Spleen (tissue), 11 donors: ENCODE results near the gene SULT1C3. TPM values are rescaled to one million over a fixed set of nuclear protein-coding genes. Genes with fewer than 3 reads are reported as not detected.
"Not testable (repeated sequence)": the region's sequence is repeated elsewhere in the genome, so short reads cannot be mapped to it uniquely, and the experiment has no call there.

Experiments
- DNase-seq: peaks from one replicate; pipeline ENCODE4 v3.0.0-alpha.2; 2020
- H3K27ac ChIP-seq, 8 donors: fragments of 200-600 bp; sonication (generic) in 7 of 8; 1 replicate in 4 of 8; 2 replicates in 4 of 8; pipeline versions ENCODE4 v1.5.0 to v1.8.0; 2016 to 2021; ENCODE audit warnings: inconsistent platforms in 4 of 8, mild to moderate bottlenecking in 4 of 8, moderate library complexity in 1 of 8
- H3K27me3 ChIP-seq, 7 donors: fragments of 200-600 bp; sonication (generic) in 6 of 7; replicated peaks in 1 of 7; 1 replicate in 4 of 7; 2 replicates in 3 of 7; pipeline versions ENCODE4 v1.5.0 to v1.8.0; 2016 to 2021; ENCODE audit warnings: inconsistent platforms in 3 of 7, mild to moderate bottlenecking in 1 of 7
- H3K36me3 ChIP-seq, 6 donors: fragments of 200-600 bp; sonication (generic) in 5 of 6; 1 replicate in 4 of 6; 2 replicates in 2 of 6; pipeline versions ENCODE4 v1.5.0 to v1.8.0; 2016 to 2021; ENCODE audit warnings: inconsistent platforms in 2 of 6
- H3K4me1 ChIP-seq, 6 donors: fragments of 200-600 bp; sonication (generic) in 5 of 6; 1 replicate in 3 of 6; 2 replicates in 3 of 6; pipeline versions ENCODE4 v1.5.0 to v1.8.0; 2016 to 2021; ENCODE audit warnings: inconsistent platforms in 3 of 6
- H3K4me3 ChIP-seq, 8 donors: fragments of 200-600 bp; sonication (generic) in 7 of 8; 1 replicate in 4 of 8; 2 replicates in 4 of 8; pipeline versions ENCODE4 v1.5.0 to v1.8.0; 2016 to 2021; ENCODE audit warnings: inconsistent platforms in 4 of 8, mild to moderate bottlenecking in 4 of 8, moderate library complexity in 2 of 8
- H3K9me3 ChIP-seq, 8 donors: fragments of 200-600 bp; sonication (generic) in 7 of 8; 1 replicate in 4 of 8; 2 replicates in 4 of 8; pipeline versions ENCODE4 v1.5.0 to v1.8.0; 2016 to 2021; ENCODE audit warnings: inconsistent platforms in 4 of 8
- POLR2A ChIP-seq, 3 donors: fragments of 450-650 bp; IDR thresholded peaks; one replicate each; pipeline ENCODE4 v1.5.1; 2017; ENCODE audit warnings: antibody characterized with exemption in 3 of 3, mild to moderate bottlenecking in 1 of 3
- POLR2AphosphoS5 ChIP-seq, 3 donors: sonication (generic); formaldehyde crosslinking; IDR thresholded peaks; one replicate each; pipeline ENCODE4 v1.5.1; 2017; ENCODE audit warnings: antibody characterized with exemption in 3 of 3
- WGBS, 5 donors: extraction: QIAGEN DNeasy Blood & Tissue Kit in 3 of 5; methylation state at CpG; one replicate each; pipeline versions ENCODE4 v1.1.5 to v1.1.7; 2013 to 2018; 5-methylcytosine and 5-hydroxymethylcytosine counted together
- intact Hi-C: fragments of 100-400 bp; cut with DNase I; formaldehyde crosslinking; loops from one replicate; pipeline ENCODE4 v1.15.0; 2023; ENCODE audit warnings: low total_unique reads
- polyA plus RNA-seq, 3 donors: library from polyadenylated mRNA; stranded (reverse); fragments of 200-250 nt; gene quantifications; one replicate each; pipeline ENCODE4 v1.2.1, GENCODE V29; 2013
- total RNA-seq, 7 donors: library from RNA; depleted of rRNA in 3 of 7; stranded (reverse); fragments of >200 nt in 3 of 7; fragmentation: NEBNext Ultra II Directional in 4 of 7; extraction: Animal tissue kit (Norgen Biotek cat#: 25700) in 4 of 7; gene quantifications; one replicate each; pipeline versions ENCODE4 v1.1.0 to v1.2.1, GENCODE V29; 2016 to 2021
- TF ChIP-seq, protein P1 (sequence below), 11 experiments: fragments of 200-600 bp in 7 of 11; fragments of 450-650 bp in 4 of 11; sonication (generic) in 4 of 11; IDR thresholded peaks in 8 of 11; conservative IDR thresholded peaks in 3 of 11; 1 replicate in 7 of 11; 2 replicates in 4 of 11; pipeline versions ENCODE4 v1.4.0 to v1.8.0; 2016 to 2021; ENCODE audit warnings: antibody characterized with exemption in 11 of 11, inconsistent platforms in 4 of 11, mild to moderate bottlenecking in 1 of 11
- donor health status: healthy with polysubstance abuse.
- donor health status: DM: no; HTN: no; CAD: no; lungs with moderate emphysema.
- donor health status: DM: no; HTN: no; CAD: no.
- donor health status: Bipolar disorder and iron deficiency.
- donor health status: healthy.
- donor health status: DM: no; HTN: no; CAD: no.
- donor health status: DM: yes; HTN: yes; CAD: no.

SULT1C3 gene
- total and polyA plus RNA-seq, 10 donors, result not detected

GRCh38 chr2:108278631-108279030 lies 38.9 kb downstream of the SULT1C3 start:
- Histone ChIP-seq H3K4me1 (no peaks in the 10 kb centered on the region), H3K36me3 (no peaks in the 10 kb centered on the region), H3K4me3 (no peak overlapping the region), H3K9me3 (peaks cover 0 to 6% (median 0%) of the 10 kb centered on the region in 8 donors), H3K27me3 (no peaks in the 10 kb centered on the region), H3K27ac (no peak overlapping the region)
- WGBS, 5 donors, result 59 to 88% (median 68%) methylated on average over 2 of the region's 2 CpGs
- no peak for DNase-seq
- TF ChIP-seq POLR2A (IDR thresholded peaks at IDR 0.05), result no peak
- TF ChIP-seq, protein P1, sequence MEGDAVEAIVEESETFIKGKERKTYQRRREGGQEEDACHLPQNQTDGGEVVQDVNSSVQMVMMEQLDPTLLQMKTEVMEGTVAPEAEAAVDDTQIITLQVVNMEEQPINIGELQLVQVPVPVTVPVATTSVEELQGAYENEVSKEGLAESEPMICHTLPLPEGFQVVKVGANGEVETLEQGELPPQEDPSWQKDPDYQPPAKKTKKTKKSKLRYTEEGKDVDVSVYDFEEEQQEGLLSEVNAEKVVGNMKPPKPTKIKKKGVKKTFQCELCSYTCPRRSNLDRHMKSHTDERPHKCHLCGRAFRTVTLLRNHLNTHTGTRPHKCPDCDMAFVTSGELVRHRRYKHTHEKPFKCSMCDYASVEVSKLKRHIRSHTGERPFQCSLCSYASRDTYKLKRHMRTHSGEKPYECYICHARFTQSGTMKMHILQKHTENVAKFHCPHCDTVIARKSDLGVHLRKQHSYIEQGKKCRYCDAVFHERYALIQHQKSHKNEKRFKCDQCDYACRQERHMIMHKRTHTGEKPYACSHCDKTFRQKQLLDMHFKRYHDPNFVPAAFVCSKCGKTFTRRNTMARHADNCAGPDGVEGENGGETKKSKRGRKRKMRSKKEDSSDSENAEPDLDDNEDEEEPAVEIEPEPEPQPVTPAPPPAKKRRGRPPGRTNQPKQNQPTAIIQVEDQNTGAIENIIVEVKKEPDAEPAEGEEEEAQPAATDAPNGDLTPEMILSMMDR (IDR thresholded peaks at IDR 0.05 in 8 of 11, conservative IDR thresholded peaks at IDR 0.05 in 3 of 11), result no peak
- TF ChIP-seq POLR2AphosphoS5 (IDR thresholded peaks at IDR 0.05), result no peak
- intact Hi-C loops, result no loop called here

GRCh38 chr2:108279468-108279867 lies 39.7 kb downstream of the SULT1C3 start:
- no peak overlapping the region for H3K4me3 ChIP-seq
- TF ChIP-seq, protein P1 (IDR thresholded peaks at IDR 0.05 in 8 of 11, conservative IDR thresholded peaks at IDR 0.05 in 3 of 11), result no peak
- TF ChIP-seq POLR2AphosphoS5 (IDR thresholded peaks at IDR 0.05) (no peak), POLR2A (IDR thresholded peaks at IDR 0.05) (no peak)
- no peak for DNase-seq
- no peaks in the 10 kb centered on the region for H3K27me3 ChIP-seq
- no peak overlapping the region for H3K27ac ChIP-seq
- intact Hi-C loops, result no loop called here
- no peaks in the 10 kb centered on the region for H3K4me1 ChIP-seq
- 83 to 93% (median 87%) methylated on average over 5 of the region's 5 CpGs for WGBS, 5 donors
- peaks cover 0 to 6% (median 0%) of the 10 kb centered on the region in 8 donors for H3K9me3 ChIP-seq
- H3K36me3 ChIP-seq, result no peaks in the 10 kb centered on the region

DNA sequence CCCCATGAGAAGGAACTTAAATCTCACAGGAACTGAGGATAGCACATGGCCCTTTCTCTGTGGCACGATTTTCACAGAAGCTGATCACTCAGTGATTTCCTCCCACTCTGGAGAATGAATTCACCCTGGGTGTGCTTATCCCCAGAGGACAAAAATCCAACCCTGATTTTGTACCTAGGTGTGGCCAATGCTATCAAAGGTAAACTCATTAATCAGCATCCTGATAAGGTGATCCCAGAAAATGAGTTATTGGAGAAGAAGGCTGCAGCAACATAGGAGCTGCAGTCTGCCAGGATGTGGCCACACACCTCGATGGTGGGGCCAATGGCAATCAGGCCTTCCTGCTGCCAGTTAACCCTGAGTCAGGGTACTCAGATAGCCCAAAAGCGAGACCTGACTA lies 40.7 kb downstream of the SULT1C3 start:
- H3K27ac ChIP-seq, result no peak overlapping the region
- intact Hi-C loops, result no loop called here
- peaks cover 0 to under 1% (median 0%) of the 10 kb centered on the region in 7 donors for H3K27me3 ChIP-seq
- H3K4me3 ChIP-seq, result no peak overlapping the region
- no peak for DNase-seq
- H3K9me3 ChIP-seq, result peaks cover 0 to 6% (median 0%) of the 10 kb centered on the region in 8 donors
- no peaks in the 10 kb centered on the region for H3K4me1 ChIP-seq
- no peaks in the 10 kb centered on the region for H3K36me3 ChIP-seq
- 42 to 69% (median 60%) methylated on average over 3 of the region's 3 CpGs for WGBS, 5 donors
- TF ChIP-seq POLR2A (IDR thresholded peaks at IDR 0.05), result no peak
- no peak for TF ChIP-seq POLR2AphosphoS5 (IDR thresholded peaks at IDR 0.05)
- TF ChIP-seq, protein P1 (IDR thresholded peaks at IDR 0.05 in 8 of 11, conservative IDR thresholded peaks at IDR 0.05 in 3 of 11), result no peak

GRCh38 chr2:108284566-108284965 lies 44.8 kb downstream of the SULT1C3 start:
- intact Hi-C loops, H3K27me3 ChIP-seq, H3K9me3 ChIP-seq, DNase-seq, H3K36me3 ChIP-seq, H3K4me3 ChIP-seq, H3K27ac ChIP-seq, H3K4me1 ChIP-seq: not testable (repeated sequence)
- WGBS, 5 donors, result 87 to 94% (median 90%) methylated on average over 7 of the region's 7 CpGs

DNA sequence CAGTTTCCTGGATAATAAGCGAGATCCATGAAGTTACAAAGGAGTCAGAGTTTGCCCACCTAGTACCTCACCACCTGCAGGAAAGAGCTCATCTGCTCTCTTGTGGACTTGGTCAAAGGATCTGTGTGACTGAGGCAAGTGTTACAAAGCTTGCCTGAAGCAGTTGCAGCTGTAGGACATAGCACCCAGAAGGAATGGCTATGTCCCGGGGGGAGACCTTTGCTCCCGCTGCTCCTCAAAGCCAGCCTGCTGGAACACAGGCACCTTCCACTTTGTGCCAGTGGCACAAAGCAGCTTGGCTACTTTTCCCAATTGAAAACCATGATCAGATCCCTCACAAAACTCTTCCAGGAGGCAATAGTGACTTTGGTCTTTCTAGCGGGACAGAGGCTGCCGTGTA lies 45.8 kb downstream of the SULT1C3 start:
- intact Hi-C loops, result no loop called here
- Histone ChIP-seq H3K4me1 (peaks cover 0 to 3% (median 0%) of the 10 kb centered on the region in 6 donors), H3K4me3 (no peak overlapping the region), H3K9me3 (peaks cover 0 to 6% (median 0%) of the 10 kb centered on the region in 8 donors), H3K36me3 (no peaks in the 10 kb centered on the region), H3K27ac (no peak overlapping the region), H3K27me3 (peaks cover 0 to 3% (median 0%) of the 10 kb centered on the region in 7 donors)
- no peak for TF ChIP-seq POLR2A (IDR thresholded peaks at IDR 0.05)
- TF ChIP-seq, protein P1 (IDR thresholded peaks at IDR 0.05 in 8 of 11, conservative IDR thresholded peaks at IDR 0.05 in 3 of 11), result no peak
- no peak for TF ChIP-seq POLR2AphosphoS5 (IDR thresholded peaks at IDR 0.05)
- 93 to 97% (median 95%) methylated on average over 5 of the region's 5 CpGs for WGBS, 5 donors
- DNase-seq, result no peak
